GM19099 (cell line): Measurements from ENCODE around the gene SLC24A2.

Source experiments
- POLR2A ChIP-seq: IDR thresholded peaks from 3 replicates; pipeline ENCODE4 v1.6.1; 2011; ENCODE audit warnings: low read depth; ENCODE audit not compliant: insufficient read length; ENCODE audit errors: extremely low read depth

Gene SLC24A2

GRCh38 chr9:19788614-19789271 is at the start of gene SLC24A2:
Gene SLC24A2 (minus strand): TSS chr9:19789037.
- TF ChIP-seq POLR2A, result no peak

- TF ChIP-seq POLR2A, result no peak
Observed at GRCh38 chr9:19830796-19831195, 42.0 kb upstream of the SLC24A2 start.

GRCh38 chr9:19828576-19829109 is 39.8 kb upstream of the SLC24A2 start:
- TF ChIP-seq POLR2A, result no peak

GRCh38 chr9:19816769-19817168 is 27.9 kb upstream of the SLC24A2 start:
- no peak for TF ChIP-seq POLR2A

GRCh38 chr9:19812194-19812593 is 23.4 kb upstream of the SLC24A2 start:
- no peak for TF ChIP-seq POLR2A

GRCh38 chr9:19809422-19810269 is 20.8 kb upstream of the SLC24A2 start:
- TF ChIP-seq POLR2A, result no peak

- TF ChIP-seq POLR2A, result no peak
Observed at GRCh38 chr9:19807182-19807892, 18.5 kb upstream of the SLC24A2 start.

GRCh38 chr9:19804431-19804830 is 15.6 kb upstream of the SLC24A2 start:
- TF ChIP-seq POLR2A, result no peak

- no peak for TF ChIP-seq POLR2A
Observed at GRCh38 chr9:19800884-19801283, 12.0 kb upstream of the SLC24A2 start.

GRCh38 chr9:19799784-19800183 is 10.9 kb upstream of the SLC24A2 start:
- TF ChIP-seq POLR2A, result no peak

GRCh38 chr9:19788152-19788551 is 685 bp downstream of the SLC24A2 start:
- no peak for TF ChIP-seq POLR2A

- no peak for TF ChIP-seq POLR2A
Observed at GRCh38 chr9:19787672-19788071, 1.2 kb downstream of the SLC24A2 start.

GRCh38 chr9:19785230-19785629 is 3.6 kb downstream of the SLC24A2 start:
- no peak for TF ChIP-seq POLR2A

GRCh38 chr9:19784136-19784535 is 4.7 kb downstream of the SLC24A2 start:
- no peak for TF ChIP-seq POLR2A

- no peak for TF ChIP-seq POLR2A
Observed at GRCh38 chr9:19783500-19783899, 5.3 kb downstream of the SLC24A2 start.
